ENCODE results near the gene TMEM120B.
A peak's percentile ranks its signal among the peaks of the same experiment; 100 is the strongest.

Gene TMEM120B

GRCh38 chr12:121799842-121800693 is 87.5 kb downstream of the TMEM120B start (continued):
- TF ChIP-seq PRDM10 (tag by site-specific recombination; IDR thresholded peaks at IDR 0.05) (peak; percentile 82), ZNF560 (tag by site-specific recombination; IDR thresholded peaks at IDR 0.05; ENCODE audit: borderline replicate concordance) (no peak), ZNF239 (tag by site-specific recombination; IDR thresholded peaks at IDR 0.05) (no peak), ZBTB21 (tag by site-specific recombination; IDR thresholded peaks at IDR 0.05) (peak; percentile 29; the same call in 1 of the 2 replicates), KLF1 (tag by site-specific recombination; IDR thresholded peaks at IDR 0.05) (peak; percentile 94), ZNF707 (tag by site-specific recombination; IDR thresholded peaks at IDR 0.05) (no peak), ZNF24 (tag by site-specific recombination; IDR thresholded peaks at IDR 0.05) (peak; percentile 81), ZNF585B (tag by site-specific recombination; IDR thresholded peaks at IDR 0.05) (no peak), ZNF518A (tag by site-specific recombination; conservative IDR thresholded peaks at IDR 0.05; ENCODE audit: low read depth) (no peak), ZNF366 (tag by site-specific recombination; conservative IDR thresholded peaks at IDR 0.05) (peak; percentile 70), ZSCAN4 (tag by site-specific recombination; IDR thresholded peaks at IDR 0.05) (no peak), ZNF76 (tag by site-specific recombination; IDR thresholded peaks at IDR 0.05; ENCODE audit: borderline replicate concordance, low read depth) (peak; percentile 70; the same call in 1 of the 2 replicates), ZBTB8A (tag by site-specific recombination; IDR thresholded peaks at IDR 0.05) (peak; percentile 98), BCL6B (tag by site-specific recombination; IDR thresholded peaks at IDR 0.05) (no peak), ZNF433 (tag by site-specific recombination; IDR thresholded peaks at IDR 0.05; ENCODE audit: low read depth) (no peak), ZNF26 (tag by site-specific recombination; IDR thresholded peaks at IDR 0.05) (no peak)
- TF ChIP-seq, protein P1, sequence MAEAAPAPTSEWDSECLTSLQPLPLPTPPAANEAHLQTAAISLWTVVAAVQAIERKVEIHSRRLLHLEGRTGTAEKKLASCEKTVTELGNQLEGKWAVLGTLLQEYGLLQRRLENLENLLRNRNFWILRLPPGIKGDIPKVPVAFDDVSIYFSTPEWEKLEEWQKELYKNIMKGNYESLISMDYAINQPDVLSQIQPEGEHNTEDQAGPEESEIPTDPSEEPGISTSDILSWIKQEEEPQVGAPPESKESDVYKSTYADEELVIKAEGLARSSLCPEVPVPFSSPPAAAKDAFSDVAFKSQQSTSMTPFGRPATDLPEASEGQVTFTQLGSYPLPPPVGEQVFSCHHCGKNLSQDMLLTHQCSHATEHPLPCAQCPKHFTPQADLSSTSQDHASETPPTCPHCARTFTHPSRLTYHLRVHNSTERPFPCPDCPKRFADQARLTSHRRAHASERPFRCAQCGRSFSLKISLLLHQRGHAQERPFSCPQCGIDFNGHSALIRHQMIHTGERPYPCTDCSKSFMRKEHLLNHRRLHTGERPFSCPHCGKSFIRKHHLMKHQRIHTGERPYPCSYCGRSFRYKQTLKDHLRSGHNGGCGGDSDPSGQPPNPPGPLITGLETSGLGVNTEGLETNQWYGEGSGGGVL (tag by site-specific recombination; IDR thresholded peaks at IDR 0.05): peak; percentile 96
- TF ChIP-seq, protein P2, sequence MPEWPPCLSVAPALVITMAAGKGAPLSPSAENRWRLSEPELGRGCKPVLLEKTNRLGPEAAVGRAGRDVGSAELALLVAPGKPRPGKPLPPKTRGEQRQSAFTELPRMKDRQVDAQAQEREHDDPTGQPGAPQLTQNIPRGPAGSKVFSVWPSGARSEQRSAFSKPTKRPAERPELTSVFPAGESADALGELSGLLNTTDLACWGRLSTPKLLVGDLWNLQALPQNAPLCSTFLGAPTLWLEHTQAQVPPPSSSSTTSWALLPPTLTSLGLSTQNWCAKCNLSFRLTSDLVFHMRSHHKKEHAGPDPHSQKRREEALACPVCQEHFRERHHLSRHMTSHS (tag by site-specific recombination; IDR thresholded peaks at IDR 0.05): no peak
- TF ChIP-seq, protein P3, sequence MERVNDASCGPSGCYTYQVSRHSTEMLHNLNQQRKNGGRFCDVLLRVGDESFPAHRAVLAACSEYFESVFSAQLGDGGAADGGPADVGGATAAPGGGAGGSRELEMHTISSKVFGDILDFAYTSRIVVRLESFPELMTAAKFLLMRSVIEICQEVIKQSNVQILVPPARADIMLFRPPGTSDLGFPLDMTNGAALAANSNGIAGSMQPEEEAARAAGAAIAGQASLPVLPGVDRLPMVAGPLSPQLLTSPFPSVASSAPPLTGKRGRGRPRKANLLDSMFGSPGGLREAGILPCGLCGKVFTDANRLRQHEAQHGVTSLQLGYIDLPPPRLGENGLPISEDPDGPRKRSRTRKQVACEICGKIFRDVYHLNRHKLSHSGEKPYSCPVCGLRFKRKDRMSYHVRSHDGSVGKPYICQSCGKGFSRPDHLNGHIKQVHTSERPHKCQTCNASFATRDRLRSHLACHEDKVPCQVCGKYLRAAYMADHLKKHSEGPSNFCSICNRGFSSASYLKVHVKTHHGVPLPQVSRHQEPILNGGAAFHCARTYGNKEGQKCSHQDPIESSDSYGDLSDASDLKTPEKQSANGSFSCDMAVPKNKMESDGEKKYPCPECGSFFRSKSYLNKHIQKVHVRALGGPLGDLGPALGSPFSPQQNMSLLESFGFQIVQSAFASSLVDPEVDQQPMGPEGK (tag by site-specific recombination; IDR thresholded peaks at IDR 0.05): peak; percentile 99

Data from HEK293 (cell line).